GM18519 (cell line): ENCODE results near the gene ANKRD53.

ENCODE experiments used
- ATAC-seq: cut with Tn5 transposase; IDR thresholded peaks from one replicate; pipeline ENCODE4 v1.9.1; 2021; ENCODE audit warnings: mild to moderate bottlenecking, moderate library complexity; ENCODE audit not compliant: unreplicated experiment, low FRiP score

The ANKRD53 gene

DNA sequence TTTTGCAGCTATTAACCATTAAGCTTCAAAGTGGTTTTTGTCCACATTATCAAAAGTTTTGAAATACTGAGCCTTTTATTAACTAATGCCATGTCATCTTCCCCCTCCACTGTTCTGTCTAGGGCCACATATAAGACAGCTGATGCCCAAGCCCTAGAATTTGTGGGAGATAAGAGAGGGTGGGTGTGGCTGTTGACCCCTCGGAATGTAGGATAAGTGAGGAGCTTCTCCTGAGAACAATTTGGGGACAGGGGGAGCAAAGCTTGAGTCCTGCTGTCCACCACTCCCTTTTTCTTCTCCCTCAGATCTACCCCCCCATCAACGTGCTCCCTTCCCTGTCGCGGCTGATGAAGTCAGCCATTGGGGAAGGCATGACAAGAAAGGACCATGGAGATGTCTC, 14.3 kb upstream of the ANKRD53 start:
- ATAC-seq, result no peak

GRCh38 chr2:70964596-70965386, 13.6 kb upstream of the ANKRD53 start:
- peak; percentile 62 for ATAC-seq

DNA sequence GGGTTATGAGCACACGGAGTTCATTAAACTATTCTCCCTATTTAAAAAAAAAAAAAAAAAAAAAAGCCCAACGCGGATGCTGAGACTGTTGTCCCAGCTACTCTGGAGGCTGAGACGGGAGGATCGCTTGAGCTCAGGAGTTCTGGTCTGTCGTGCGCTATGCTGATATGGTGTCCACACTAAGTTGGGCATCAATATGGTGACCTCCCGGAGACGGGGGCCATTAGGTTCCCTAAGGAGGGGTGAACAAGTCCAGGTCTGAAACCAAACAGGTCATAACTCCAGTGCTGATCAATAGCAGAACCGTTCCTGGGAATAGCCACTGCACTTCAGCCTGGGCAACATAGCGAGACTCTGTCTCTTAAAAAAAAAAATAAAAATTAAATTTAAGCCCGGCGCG, 12.9 kb upstream of the ANKRD53 start:
- no peak for ATAC-seq

DNA sequence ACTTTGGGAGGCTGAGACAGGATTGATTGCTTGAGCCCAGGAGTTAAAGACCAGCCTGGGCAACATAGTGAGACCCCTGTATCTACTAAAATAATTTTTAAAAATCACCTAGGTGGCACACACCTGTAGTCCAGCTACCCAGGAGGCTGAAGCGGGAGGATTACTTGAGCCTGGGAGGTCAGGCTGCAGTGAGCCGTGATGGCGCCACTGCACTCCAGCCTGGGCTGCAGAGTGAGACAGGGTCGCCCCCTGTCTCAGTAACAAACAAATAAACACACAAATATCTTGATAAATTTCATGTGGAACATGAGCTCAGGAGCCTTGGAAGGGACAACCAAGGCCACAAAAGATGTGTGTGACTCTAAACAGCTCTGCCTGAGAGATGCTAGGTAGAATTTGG, 11.7 kb upstream of the ANKRD53 start:
- ATAC-seq, result no peak

DNA sequence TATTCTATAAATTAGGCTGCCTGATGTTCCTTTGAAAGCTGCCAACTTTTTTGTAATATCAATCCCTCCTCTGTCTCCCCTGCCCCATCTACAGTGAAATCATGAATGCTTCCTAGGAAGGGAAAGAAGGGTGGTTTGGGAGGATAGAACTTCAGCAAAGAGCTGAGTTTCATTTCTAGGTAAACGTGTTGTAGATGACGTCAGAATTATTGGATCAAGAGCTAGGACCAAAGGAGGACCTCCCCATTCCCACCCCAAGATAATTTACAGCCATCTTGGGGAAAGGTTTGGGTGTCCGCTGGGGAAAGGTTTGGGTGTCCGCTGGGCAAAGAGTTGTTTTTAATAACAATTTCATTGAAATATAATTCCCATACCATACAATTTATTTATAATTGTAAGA, 11.2 kb upstream of the ANKRD53 start:
- ATAC-seq, result no peak

- no peak for ATAC-seq
These were observed 3.8 kb upstream of the ANKRD53 start for GRCh38 chr2:70974592-70974991.

GRCh38 chr2:70975237-70975636, 3.2 kb upstream of the ANKRD53 start:
- no peak for ATAC-seq

DNA sequence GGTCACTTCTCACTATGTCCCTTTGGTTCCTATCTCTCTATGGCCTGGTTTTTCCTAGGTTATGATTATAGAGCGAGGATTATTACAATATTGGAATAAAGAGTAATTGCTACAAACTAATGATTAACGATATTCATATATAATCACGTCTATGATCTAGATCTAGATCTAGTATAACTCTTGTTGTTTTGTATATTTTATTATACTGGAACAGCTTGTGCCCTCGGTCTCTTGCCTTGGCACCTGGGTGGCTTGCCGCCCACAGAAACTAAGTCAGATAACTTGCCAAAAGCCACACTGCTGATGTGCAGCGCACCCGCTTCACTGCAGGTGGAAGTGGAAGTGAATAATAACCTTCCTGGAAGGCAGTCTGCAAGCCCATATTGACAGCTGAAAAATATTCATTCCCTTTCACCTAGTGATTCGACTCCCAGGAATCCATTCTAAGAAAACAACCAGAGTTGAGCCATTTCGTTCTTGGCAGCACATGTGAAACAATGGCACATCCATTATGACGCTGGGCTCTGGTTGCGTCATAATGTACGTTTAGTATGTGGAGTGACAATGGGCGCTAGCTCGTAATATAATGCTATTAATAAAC, 725 bp upstream of the ANKRD53 start:
- ATAC-seq, result no peak

DNA sequence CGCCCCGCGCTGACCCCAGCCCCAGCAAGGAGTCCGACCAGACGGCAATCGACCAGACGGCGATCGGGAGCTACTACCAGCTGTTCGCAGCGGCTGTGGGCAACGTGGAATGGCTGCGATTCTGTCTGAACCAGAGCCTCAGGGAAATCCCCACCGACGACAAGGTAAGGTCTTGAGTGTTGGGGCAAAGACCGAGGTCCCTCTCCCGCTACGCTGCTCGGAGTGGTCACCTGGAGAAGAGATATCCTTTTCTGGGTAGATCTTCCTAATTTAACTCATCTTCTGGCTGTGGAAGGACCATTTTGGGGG, 704 bp downstream of the ANKRD53 start:
- no peak for ATAC-seq

DNA sequence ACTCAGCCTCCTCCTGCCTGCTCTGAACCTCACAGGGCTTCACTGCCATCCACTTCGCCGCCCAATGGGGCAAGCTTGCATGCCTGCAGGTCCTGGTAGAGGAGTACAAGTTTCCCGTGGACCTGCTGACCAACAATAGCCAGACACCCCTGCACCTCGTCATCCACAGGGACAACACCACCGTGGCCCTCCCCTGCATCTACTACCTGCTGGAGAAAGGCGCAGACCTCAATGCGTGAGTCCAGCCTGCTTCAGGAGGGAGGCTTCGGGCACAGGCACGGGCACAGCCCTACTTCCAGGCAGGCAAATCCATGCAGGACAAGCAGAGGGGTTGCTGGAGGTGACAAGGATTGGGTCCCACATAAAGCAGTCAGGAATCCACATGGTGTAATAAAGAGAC, 1.2 kb downstream of the ANKRD53 start:
- ATAC-seq, result no peak

DNA sequence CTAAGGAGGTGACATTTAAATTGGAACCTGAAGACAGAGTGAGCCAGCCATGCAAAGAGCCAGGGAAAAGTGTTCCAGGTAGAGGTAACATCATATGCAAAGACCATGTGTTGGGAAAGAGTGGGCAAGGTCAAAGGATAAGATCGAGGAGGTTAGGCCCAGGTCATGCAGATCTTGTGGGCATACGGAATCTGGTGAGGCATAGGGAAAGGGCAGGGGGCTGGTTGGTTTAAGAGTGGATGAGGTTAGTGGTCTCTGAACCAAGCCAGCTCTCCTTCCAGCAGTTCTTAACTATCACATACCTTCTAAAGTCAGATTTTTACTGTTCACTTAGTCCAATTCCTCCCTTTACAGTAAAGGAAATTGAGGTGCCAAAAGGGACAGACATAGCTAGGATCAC, 3.0 kb downstream of the ANKRD53 start:
- no peak for ATAC-seq

DNA sequence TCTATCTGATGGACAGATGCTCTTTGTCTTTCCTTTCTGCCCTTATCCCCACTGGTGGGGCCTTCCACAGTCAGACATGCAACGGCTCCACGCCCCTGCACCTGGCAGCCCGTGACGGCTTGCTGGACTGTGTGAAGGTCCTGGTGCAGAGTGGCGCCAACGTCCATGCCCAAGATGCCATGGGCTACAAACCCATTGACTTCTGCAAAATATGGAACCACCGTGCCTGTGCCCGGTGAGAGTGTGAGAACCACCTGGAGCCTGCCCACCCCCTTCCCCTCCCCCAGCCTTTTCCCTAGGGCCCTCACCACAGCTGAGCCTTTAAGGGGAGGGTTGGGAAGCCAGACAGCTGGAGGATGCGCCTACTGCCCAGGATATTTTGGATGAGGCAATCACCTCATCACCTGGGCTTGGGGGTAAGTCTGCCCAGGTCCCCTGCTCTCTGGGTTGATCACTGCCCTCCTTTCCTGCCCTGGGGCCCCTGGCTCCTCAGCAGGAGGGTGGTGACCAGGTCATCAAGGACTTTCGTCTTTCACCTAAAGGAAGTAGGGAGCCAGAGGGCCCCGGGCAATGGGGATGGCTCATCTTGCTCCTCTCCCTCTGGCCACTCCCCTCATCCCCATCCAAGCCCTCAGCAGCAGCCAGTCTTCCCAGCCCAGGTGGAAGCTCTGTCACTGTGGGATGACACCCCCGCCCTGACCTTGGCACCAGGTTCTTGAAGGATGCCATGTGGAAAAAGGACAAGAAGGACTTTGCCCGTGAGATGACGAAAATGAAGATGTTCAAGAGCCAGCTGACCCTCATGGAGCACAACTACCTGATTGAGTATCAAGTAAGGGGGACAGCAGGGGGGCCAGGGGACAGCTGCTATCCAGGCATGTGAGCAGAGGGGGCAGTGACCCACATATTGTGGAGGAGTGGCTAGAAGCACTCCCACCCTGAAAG, 3.7 kb downstream of the ANKRD53 start:
- no peak for ATAC-seq

GRCh38 chr2:70982971-70983370, 4.5 kb downstream of the ANKRD53 start:
- no peak for ATAC-seq

GRCh38 chr2:70983506-70984227, 5.2 kb downstream of the ANKRD53 start:
- no peak for ATAC-seq

GRCh38 chr2:70984228-70984575, 5.8 kb downstream of the ANKRD53 start:
- ATAC-seq, result no peak

GRCh38 chr2:70984576-70985282, 6.3 kb downstream of the ANKRD53 start:
- peak; percentile 91 for ATAC-seq

DNA sequence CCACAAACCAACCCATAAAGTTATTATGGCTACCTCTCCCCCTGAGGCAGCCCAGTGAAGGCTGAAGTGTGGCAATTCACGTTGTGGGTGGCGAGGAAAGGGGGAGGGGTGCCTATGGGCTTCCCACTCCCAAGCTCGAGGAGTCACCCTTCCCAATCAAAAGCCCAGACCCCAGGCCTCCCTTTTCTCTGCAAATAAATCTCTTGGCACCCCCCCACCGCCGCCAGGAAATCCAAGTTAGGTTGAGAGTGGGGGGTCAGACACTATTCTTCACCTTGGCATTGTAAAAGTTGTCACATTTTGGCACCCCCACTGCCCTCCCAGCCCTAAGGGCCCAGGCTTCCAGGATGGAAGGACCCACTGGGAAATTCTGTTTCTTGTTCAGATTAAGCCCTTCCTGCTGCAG, 6.9 kb downstream of the ANKRD53 start:
- no peak for ATAC-seq

- ATAC-seq, result no peak
These were observed 7.5 kb downstream of the ANKRD53 start for GRCh38 chr2:70985956-70986355.

- no peak for ATAC-seq
These were observed 8.2 kb downstream of the ANKRD53 start for GRCh38 chr2:70986499-70987189.

DNA sequence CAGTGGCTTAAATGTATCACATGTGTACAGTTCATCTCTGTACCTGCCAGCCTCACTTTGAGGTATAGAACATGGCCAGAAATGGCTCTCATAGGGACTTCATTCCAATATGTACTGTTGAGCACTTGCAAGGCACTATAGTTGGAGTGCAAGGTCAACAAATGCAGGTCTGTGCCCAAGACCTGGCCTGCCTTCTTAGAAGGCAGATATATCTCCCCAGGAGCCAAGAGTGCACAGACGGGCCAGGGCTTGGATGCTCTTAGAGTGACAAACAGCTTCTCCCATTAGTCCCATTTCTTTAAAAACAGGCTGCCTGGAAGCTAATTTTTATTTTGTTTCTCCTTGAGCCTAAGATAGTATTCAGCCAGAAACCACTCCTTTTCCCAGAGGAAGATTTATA, 9.0 kb downstream of the ANKRD53 start:
- no peak for ATAC-seq
